GM21528 (cell line): ENCODE measurements around the gene ZNF629.

Experiments used
- ATAC-seq: cut with Tn5 transposase; IDR thresholded peaks from one replicate; pipeline ENCODE4 v1.9.1; 2021; ENCODE audit warnings: mild to moderate bottlenecking, moderate library complexity; ENCODE audit not compliant: unreplicated experiment, low FRiP score

ZNF629 gene

DNA sequence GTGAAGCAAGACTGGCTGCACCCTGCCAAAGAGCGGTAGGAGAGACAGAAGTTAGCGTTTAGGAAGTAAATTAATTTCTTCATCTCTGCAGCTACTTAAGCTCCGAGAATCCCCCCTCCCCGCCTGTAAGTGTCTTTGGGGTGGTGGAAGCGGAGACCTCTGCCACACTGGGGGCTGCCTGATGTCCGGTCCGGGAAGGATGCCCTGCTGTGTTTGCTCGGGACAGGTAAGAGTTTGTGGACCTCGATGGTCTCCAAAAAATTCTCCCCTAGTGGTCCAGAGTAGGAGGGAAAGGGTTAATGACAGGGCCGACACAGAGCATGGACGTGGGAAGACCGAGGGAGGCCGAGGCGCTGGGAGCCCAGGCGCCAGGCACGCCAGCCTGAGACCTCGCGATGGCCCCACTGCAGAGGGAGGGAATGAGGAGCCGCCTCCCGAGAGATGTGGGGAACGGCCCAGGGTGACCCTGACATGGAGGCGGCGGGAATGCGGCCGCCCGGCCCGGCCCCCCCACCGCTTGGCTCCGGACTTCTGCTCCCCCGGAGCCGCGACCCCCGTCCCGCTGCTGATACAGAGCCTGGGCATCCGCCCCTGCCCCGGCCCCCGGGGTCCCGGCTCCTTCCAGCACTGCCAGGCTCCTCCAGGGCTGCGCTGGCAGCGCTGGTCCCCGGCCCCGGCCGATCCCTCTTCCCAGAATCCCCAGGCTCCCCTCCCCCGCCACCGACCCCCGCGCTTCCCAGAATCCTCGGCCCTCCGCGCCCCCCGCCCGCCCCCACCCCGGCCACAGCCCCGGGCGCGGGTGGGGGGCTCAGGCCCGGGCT lies 680 bp downstream of the ZNF629 start:
- ATAC-seq = no peak

- no peak for ATAC-seq
Observed at GRCh38 chr16:30785126-30786106, 1.6 kb downstream of the ZNF629 start.

GRCh38 chr16:30784215-30784614 lies 2.8 kb downstream of the ZNF629 start:
- ATAC-seq = no peak

- no peak for ATAC-seq
Observed at GRCh38 chr16:30783280-30784109, 3.5 kb downstream of the ZNF629 start.

GRCh38 chr16:30782486-30783279 lies 4.3 kb downstream of the ZNF629 start:
- no peak for ATAC-seq

DNA sequence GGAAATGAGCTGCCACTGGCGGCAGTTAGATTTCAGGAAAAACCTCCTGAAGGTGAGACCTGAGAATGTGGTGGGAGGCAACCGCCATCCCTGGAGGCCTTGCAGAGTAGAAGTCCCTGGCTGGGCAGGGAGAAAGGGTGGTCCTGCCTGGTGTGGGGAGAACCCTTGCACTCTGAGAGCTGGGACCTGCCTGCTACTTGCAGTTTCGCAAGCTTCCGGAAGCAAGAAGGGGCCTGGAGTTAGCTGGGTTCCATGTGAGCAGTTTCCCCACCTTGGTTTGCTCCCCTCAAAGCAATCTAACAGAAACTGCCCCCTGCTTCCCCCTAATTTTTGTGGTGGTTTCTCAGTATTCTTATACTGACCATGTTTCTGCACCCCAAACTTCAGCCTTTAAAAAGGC lies 6.5 kb downstream of the ZNF629 start:
- ATAC-seq = no peak

GRCh38 chr16:30780021-30780420 lies 7.0 kb downstream of the ZNF629 start:
- no peak for ATAC-seq

DNA sequence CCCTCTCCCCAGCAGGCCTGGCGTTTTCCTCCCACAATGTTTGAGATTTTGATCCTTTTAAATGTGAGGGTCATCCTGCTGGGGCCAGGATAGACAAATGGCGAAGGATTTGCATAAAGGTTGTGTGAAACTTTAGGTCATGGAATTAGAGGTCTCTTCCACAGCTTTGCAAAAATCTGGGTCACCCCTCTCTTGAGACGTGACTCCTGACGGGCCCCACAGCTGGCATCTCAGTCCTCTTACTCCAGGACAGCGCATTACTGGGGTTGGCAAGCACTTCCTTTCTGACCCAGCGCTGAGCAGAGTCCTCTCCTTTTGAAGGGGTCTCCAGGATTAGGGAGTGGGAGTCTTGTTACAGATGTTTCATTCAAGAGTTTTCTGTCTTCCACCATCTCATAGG lies 7.4 kb downstream of the ZNF629 start:
- no peak for ATAC-seq

GRCh38 chr16:30778549-30779244 lies 8.3 kb downstream of the ZNF629 start:
- no peak for ATAC-seq

DNA sequence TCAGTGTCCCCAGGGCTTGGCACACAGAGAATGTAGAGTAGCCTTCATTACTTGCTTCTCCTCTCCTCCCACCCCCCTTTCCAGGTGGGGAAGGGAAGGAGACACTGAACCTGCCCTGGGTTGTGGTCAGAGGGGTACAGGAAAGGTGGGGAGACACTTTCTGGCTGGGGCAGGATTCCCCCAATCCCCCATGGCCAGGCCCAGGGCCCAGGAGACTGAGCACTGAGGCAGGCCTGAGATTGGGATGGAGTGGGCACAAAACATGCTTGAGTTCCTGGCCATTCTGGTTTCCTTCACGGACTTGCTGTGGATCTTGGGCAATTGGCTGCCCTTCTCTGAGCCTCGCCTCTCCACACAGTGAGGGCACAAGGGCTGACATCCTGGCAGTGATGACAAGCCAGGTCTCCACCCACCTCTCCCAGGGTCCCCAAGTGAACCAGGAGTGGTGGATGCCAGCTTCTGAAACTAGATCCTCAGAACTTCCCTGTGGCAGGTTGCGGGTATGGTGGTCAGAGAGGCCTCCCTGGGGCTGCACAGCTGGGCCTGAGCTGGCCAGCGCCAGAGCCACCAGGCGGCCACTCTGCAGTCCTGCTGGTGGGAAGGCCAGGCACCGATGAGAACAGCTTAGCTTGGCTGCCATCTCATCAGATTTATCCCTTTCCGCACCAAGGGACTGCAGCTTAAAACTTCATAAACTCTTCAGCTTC lies 9.3 kb downstream of the ZNF629 start:
- ATAC-seq = no peak

DNA sequence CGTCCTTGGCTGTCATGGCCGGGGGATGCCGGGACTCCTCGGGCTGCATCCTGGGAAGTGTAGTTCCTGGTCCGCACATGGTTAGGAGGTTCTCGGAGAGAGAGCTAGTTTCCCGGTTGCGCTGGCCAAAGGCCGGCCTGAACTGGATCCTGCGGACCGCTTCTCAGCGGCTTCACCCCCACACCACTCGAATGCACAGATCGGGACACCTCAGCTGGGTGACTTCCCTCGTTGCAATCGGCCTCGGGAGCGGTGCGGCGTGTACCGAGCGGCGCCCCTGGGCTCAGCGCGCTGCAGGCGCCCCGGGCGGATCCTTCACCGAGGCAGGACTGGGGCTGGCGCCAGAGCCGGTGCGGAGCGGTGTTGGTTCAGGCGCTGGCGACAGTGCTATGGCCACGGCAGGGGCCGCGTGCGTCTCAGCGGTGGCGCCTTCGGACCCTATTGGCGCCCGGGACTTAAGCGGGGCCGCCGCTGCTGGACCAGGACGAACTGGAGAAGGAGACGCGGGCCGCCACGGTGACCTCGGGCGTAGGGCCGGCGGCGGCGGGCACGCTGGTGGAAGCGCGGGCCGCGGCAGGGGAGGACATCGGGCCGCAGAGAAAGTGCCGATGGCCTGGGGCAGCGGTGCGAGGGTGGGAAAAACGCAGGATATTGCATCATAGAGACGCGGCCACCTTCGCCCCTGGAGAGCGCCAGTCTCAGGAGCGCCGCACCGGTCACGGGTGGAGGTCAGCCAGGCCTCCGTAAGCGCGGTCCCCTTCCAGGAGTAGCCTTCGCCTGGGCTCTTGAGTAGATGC lies 11.4 kb downstream of the ZNF629 start:
- ATAC-seq = no peak

GRCh38 chr16:30775131-30775391 lies 11.9 kb downstream of the ZNF629 start:
- ATAC-seq = no peak

DNA sequence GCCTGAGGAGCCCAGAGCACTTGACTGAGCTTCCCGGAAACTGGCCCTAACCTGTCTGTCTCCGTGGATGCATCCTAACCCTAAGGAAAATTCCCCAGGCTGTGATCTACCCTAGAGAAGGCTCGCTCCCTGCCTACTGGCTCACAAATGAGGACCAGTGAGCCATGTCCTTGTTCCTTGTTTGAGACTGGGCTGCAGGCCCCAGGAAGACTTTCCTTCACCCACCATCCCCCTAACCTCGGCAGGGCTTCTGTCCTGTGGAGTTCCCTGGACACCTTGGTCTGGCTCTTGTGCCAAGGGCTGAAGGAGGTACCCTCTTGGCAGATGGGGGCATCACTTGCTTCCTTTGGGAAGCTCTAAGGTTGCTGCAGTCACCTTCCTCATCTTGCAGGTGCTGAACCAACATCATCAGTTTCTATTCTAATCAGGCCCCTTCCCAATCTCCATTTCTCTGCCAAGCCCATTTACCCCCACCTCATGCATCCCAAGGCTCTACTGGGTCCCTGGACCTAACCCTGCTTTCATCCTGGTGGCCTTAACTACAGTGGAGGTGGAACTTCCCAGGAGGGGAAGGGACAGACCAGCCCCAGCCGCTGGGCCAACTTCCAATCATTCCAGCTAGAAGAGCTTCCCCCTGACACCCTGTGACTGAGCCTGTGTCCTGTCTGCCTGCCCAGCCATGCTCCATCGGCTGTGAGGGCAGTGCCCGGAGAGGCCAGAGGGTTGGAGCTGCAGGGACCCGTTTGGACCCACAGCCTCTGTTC lies 12.5 kb downstream of the ZNF629 start:
- no peak for ATAC-seq

DNA sequence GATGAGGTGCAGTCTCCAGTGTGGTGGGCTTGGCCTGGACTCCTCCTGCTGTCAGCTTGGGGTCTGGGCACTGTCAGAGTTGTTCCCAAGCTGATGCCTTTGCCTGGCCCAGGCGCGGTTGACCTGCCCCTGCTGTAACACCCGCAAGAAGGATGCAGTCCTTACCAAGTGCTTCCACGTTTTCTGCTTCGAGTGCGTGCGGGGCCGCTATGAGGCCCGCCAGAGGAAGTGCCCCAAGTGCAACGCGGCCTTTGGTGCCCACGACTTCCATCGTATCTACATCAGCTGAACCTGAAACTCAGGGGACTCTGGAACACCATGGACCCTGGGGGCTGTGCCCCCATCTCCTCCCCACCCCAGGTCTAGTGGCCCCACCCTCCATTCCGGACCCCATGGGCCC lies 13.2 kb downstream of the ZNF629 start:
- ATAC-seq = no peak

DNA sequence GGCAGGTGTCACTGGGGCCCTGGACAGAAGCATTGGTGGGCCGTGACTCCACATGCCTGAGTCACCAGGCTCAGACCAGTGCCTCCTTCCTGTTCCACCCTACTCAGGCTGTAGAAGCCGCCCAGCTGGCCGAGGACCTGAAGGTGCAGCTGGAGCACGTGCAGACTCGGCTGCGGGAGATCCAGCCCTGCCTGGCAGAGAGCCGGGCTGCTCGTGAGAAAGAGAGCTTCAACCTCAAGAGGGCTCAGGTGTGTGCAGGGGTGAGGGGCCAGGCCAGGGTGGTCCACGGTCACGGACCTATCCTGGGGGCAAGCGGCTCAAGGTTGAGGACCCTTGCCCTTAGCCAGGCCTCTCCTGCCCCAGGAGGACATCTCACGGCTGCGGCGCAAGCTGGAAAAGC lies 15.3 kb downstream of the ZNF629 start:
- no peak for ATAC-seq

- ATAC-seq = no peak
Observed at GRCh38 chr16:30769379-30770089, 17.5 kb downstream of the ZNF629 start.
